ENCODE measurements around the gene BICDL1. TPM values are rescaled to one million over a fixed set of nuclear protein-coding genes. Genes with fewer than 3 reads are reported as not detected.

BICDL1 gene
- polyA plus RNA-seq, 1 of the 3 experiments (the other 2 are of a cell fraction) = 0.35 TPM

GRCh38 chr12:120061575-120062214 lies 72.7 kb downstream of the BICDL1 start:
- H3K4me3 ChIP-seq (ENCODE audit: low read depth in 2 of 2, low read length in 1 of 2) = no peak overlapping the region
- no peaks in the 10 kb centered on the region for H4K20me1 ChIP-seq (ENCODE audit: insufficient read depth)
- H3K9me2 ChIP-seq = no peaks in the 10 kb centered on the region
- no peaks in the 10 kb centered on the region for H3K9me3 ChIP-seq
- no peak overlapping the region for H3K4me2 ChIP-seq
- CTCF ChIA-PET = no interaction called here
- H3K27me3 ChIP-seq (ENCODE audit: insufficient read depth) = peaks cover 4% of the 10 kb centered on the region; the same call in 1 of the 2 replicates
- no peaks in the 10 kb centered on the region for H3K36me3 ChIP-seq (replicated peaks in 1 of 2; ENCODE audit: control insufficient read depth in 1 of 2, insufficient read depth in 2 of 2, low read length in 1 of 2)
- H3K4me1 ChIP-seq (ENCODE audit: control insufficient read depth in 1 of 2, insufficient read depth in 2 of 2, low read depth in 1 of 2, low read length in 1 of 2) = peaks cover 0 to 2% of the 10 kb centered on the region in 2 experiments; a peak in 1 of 4 replicates
- WGBS (ENCODE audit: low lambda C conversion rate) = 60% methylated on average over 10 of the region's 10 CpGs
- no peak overlapping the region for H3K27ac ChIP-seq (ENCODE audit: low read depth in 2 of 2, low read length in 1 of 2)
- POLR2A ChIA-PET = no interaction called here
- no peak for DNase-seq
- H3K79me2 ChIP-seq (ENCODE audit: insufficient read depth) = no peaks in the 10 kb centered on the region
- no peaks in the 10 kb centered on the region for H3F3A ChIP-seq (replicated peaks; ENCODE audit: insufficient read depth)
- H2AFZ ChIP-seq (ENCODE audit: low read depth) = no peak overlapping the region
- no peak overlapping the region for H3K9ac ChIP-seq
- TF ChIP-seq IRF3 (IDR thresholded peaks at IDR 0.05; ENCODE audit: low read depth, low read length) (no peak), EZH2phosphoT487 (IDR thresholded peaks at IDR 0.05; ENCODE audit: borderline replicate concordance, low read depth) (no peak), TEAD4 (IDR thresholded peaks at IDR 0.05; ENCODE audit: borderline replicate concordance, insufficient read depth) (no peak), USF2 (IDR thresholded peaks at IDR 0.05; ENCODE audit: borderline replicate concordance, low read depth, low read length) (no peak), NRF1 (IDR thresholded peaks at IDR 0.05; ENCODE audit: low read depth, low read length) (no peak), EP300 (IDR thresholded peaks at IDR 0.05; ENCODE audit: borderline replicate concordance in 1 of 2, low read depth in 1 of 2, low read length in 1 of 2) (no peak), ZBTB33 (IDR thresholded peaks at IDR 0.05; ENCODE audit: borderline replicate concordance, low read depth) (no peak), YY1 (IDR thresholded peaks at IDR 0.05; ENCODE audit: low read depth) (no peak), FOXJ3 (CRISPR knock-in tag; IDR thresholded peaks at IDR 0.05) (no peak), GATA2 (CRISPR knock-in tag; IDR thresholded peaks at IDR 0.05) (no peak), POLR2AphosphoS5 (IDR thresholded peaks at IDR 0.05; ENCODE audit: low read depth, low read length) (no peak)
